ENCODE data around the gene ZNF789. TPM values are rescaled to one million over a fixed set of nuclear protein-coding genes. Genes with fewer than 3 reads are reported as not detected.

Gene ZNF789
- total RNA-seq, 1 experiment from 2014 or later = 38.8 TPM

GRCh38 chr7:99485094-99485493 is 12.4 kb downstream of the ZNF789 start:
- Histone ChIP-seq H3K27me3 (ENCODE audit: insufficient read depth, low read depth) (no peaks in the 10 kb centered on the region), H3F3A (ENCODE audit: insufficient read depth, low read depth) (peaks cover 22% of the 10 kb centered on the region), H3K9me3 (ENCODE audit: insufficient read depth, low read depth) (no peaks in the 10 kb centered on the region), H3K36me3 (ENCODE audit: low read depth) (peaks cover 17% of the 10 kb centered on the region; the same call in 1 of the 2 replicates), H3K4me2 (no peak overlapping the region), H2AFZ (no peak overlapping the region), H3K4me1 (replicated peaks; ENCODE audit: insufficient read depth) (no peaks in the 10 kb centered on the region), H3K79me2 (ENCODE audit: low read depth) (no peaks in the 10 kb centered on the region), H3K4me3 (no peak overlapping the region), H3K9me2 (ENCODE audit: insufficient read depth) (no peaks in the 10 kb centered on the region), H3K27ac (no peak overlapping the region), H4K20me1 (ENCODE audit: insufficient read depth) (no peaks in the 10 kb centered on the region)
- no peak for DNase-seq
- POLR2A ChIA-PET (ENCODE audit: unreplicated experiment) = no interaction called here
- intact Hi-C loops (cut with micrococcal nuclease; ENCODE audit: unreplicated experiment) = no loop called here
- TF ChIP-seq EZH2 (IDR thresholded peaks at IDR 0.05; ENCODE audit: low read depth) = no peak
- TF ChIP-seq, protein P1, sequence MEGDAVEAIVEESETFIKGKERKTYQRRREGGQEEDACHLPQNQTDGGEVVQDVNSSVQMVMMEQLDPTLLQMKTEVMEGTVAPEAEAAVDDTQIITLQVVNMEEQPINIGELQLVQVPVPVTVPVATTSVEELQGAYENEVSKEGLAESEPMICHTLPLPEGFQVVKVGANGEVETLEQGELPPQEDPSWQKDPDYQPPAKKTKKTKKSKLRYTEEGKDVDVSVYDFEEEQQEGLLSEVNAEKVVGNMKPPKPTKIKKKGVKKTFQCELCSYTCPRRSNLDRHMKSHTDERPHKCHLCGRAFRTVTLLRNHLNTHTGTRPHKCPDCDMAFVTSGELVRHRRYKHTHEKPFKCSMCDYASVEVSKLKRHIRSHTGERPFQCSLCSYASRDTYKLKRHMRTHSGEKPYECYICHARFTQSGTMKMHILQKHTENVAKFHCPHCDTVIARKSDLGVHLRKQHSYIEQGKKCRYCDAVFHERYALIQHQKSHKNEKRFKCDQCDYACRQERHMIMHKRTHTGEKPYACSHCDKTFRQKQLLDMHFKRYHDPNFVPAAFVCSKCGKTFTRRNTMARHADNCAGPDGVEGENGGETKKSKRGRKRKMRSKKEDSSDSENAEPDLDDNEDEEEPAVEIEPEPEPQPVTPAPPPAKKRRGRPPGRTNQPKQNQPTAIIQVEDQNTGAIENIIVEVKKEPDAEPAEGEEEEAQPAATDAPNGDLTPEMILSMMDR (conservative IDR thresholded peaks at IDR 0.05) = no peak
- CTCF ChIA-PET = no interaction called here
- BruUV-seq (replicated peaks) = no TSS peak

DNA sequence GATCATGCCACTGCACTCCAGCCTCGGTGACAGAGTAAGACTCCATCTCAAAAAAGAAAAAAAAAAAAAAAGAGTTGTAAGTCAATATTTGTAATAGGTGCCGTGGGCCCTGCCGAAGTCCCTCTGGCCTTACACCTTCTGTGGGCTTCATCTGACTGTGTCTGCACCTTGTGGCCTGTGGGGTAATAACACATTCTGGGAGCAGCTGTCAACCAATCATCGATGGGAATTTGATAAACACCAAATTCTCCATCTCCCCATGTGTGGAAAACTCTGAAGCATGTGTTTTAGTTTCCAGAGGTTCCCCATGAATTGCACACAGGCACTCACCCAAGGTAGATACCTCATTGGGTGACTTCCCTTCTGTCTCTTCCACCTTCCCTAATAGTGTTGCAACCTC is 16.5 kb downstream of the ZNF789 start:
- ChIA-PET CTCF (no interaction called here), POLR2A (ENCODE audit: unreplicated experiment) (no interaction called here)

DNA sequence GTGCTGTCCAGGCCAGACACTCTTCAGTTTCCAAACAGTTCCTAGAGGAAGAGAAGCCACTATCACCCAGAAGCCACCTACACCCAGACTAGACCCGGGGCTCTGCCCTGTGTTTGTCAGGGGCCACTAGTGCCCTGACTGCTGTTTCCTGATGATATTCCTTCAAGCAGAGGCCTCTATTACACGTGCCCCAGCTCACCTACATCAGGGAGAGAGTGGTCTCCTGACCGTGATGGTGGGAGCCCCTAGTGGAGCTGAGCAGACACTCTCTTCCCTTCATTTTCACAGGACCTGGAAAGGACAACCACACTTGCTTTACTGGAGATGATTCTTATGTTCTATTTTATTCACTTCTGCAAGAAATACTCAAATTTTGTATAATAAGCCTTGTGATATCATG is 18.2 kb downstream of the ZNF789 start:
- intact Hi-C loops (cut with micrococcal nuclease; ENCODE audit: unreplicated experiment) = no loop called here
- no peak overlapping the region for H3K27ac ChIP-seq
- no peak for DNase-seq
- no peak overlapping the region for H3K4me3 ChIP-seq
- H2AFZ ChIP-seq = no peak overlapping the region
- ChIA-PET POLR2A (ENCODE audit: unreplicated experiment) (no interaction called here), CTCF (no interaction called here)
- H3K36me3 ChIP-seq (ENCODE audit: low read depth) = peaks cover 26% of the 10 kb centered on the region
- TF ChIP-seq EZH2 (IDR thresholded peaks at IDR 0.05; ENCODE audit: low read depth) = no peak
- TF ChIP-seq, protein P1 (conservative IDR thresholded peaks at IDR 0.05) = no peak
- peaks cover 17% of the 10 kb centered on the region; the same call in 1 of the 2 replicates for H3F3A ChIP-seq (ENCODE audit: insufficient read depth, low read depth)
- H3K4me1 ChIP-seq (replicated peaks; ENCODE audit: insufficient read depth) = no peaks in the 10 kb centered on the region
- H3K27me3 ChIP-seq (ENCODE audit: insufficient read depth, low read depth) = no peaks in the 10 kb centered on the region
- H3K9me2 ChIP-seq (ENCODE audit: insufficient read depth) = no peaks in the 10 kb centered on the region
- H3K79me2 ChIP-seq (ENCODE audit: low read depth) = peaks cover 10% of the 10 kb centered on the region; the same call in 1 of the 2 replicates
- no peak overlapping the region for H3K4me2 ChIP-seq
- BruUV-seq (replicated peaks) = no TSS peak
- no peaks in the 10 kb centered on the region for H4K20me1 ChIP-seq (ENCODE audit: insufficient read depth)
- peaks cover 14% of the 10 kb centered on the region for H3K9me3 ChIP-seq (ENCODE audit: insufficient read depth, low read depth)

More for the DNA sequence above, 16.5 kb downstream of the ZNF789 start:
- H3K36me3 ChIP-seq (ENCODE audit: low read depth) = peaks cover 24% of the 10 kb centered on the region
- H4K20me1 ChIP-seq (ENCODE audit: insufficient read depth) = no peaks in the 10 kb centered on the region
- H3K27ac ChIP-seq = no peak overlapping the region
- TF ChIP-seq EZH2 (IDR thresholded peaks at IDR 0.05; ENCODE audit: low read depth) = no peak
- TF ChIP-seq, protein P1 (conservative IDR thresholded peaks at IDR 0.05) = no peak
- H3K9me2 ChIP-seq (ENCODE audit: insufficient read depth) = no peaks in the 10 kb centered on the region
- H3K4me3 ChIP-seq = no peak overlapping the region
- no peaks in the 10 kb centered on the region for H3K27me3 ChIP-seq (ENCODE audit: insufficient read depth, low read depth)
- no TSS peak for BruUV-seq (replicated peaks)
- no peak overlapping the region for H2AFZ ChIP-seq
- H3K4me2 ChIP-seq = no peak overlapping the region
- H3F3A ChIP-seq (ENCODE audit: insufficient read depth, low read depth) = peaks cover 17% of the 10 kb centered on the region; the same call in 1 of the 2 replicates
- no peaks in the 10 kb centered on the region for H3K4me1 ChIP-seq (replicated peaks; ENCODE audit: insufficient read depth)
- DNase-seq = no peak
- intact Hi-C loops (cut with micrococcal nuclease; ENCODE audit: unreplicated experiment) = no loop called here
- H3K79me2 ChIP-seq (ENCODE audit: low read depth) = no peaks in the 10 kb centered on the region
- peaks cover 11% of the 10 kb centered on the region; the same call in 1 of the 2 replicates for H3K9me3 ChIP-seq (ENCODE audit: insufficient read depth, low read depth)

Measured in PC-9 (cell line).